Iris pigment epithelial cell (primary cell): ENCODE measurements around the gene PPP1R8.
"Not testable (repeated sequence)": the region's sequence is repeated elsewhere in the genome, so short reads cannot be mapped to it uniquely, and the experiment has no call there.

Experiments used
- DNase-seq: peaks from one replicate; pipeline ENCODE4 v3.0.0-alpha.2; 2011; ENCODE audit warnings: low read depth

Gene PPP1R8

GRCh38 chr1:27832762-27833161, 2.2 kb downstream of the PPP1R8 start:
- DNase-seq = peak; percentile 65

GRCh38 chr1:27833470-27833869, 2.9 kb downstream of the PPP1R8 start:
- DNase-seq = no peak

- no peak for DNase-seq
These were observed 4.5 kb downstream of the PPP1R8 start for GRCh38 chr1:27835046-27835445.

GRCh38 chr1:27835501-27835900, 4.9 kb downstream of the PPP1R8 start:
- DNase-seq = no peak

- DNase-seq = no peak
These were observed 19.4 kb downstream of the PPP1R8 start for GRCh38 chr1:27849951-27850350.

- DNase-seq = no peak
These were observed 24.5 kb downstream of the PPP1R8 start for GRCh38 chr1:27855085-27855484.

- DNase-seq = no peak
These were observed 26.2 kb downstream of the PPP1R8 start for GRCh38 chr1:27856561-27857343.

GRCh38 chr1:27857552-27857951, 27.0 kb downstream of the PPP1R8 start:
- not testable (repeated sequence) for DNase-seq

GRCh38 chr1:27858072-27858948, 27.7 kb downstream of the PPP1R8 start:
- DNase-seq = peak; percentile 78

GRCh38 chr1:27858949-27859576, 28.5 kb downstream of the PPP1R8 start:
- no peak for DNase-seq

- no peak for DNase-seq
These were observed 30.9 kb downstream of the PPP1R8 start for GRCh38 chr1:27861436-27861835.

- DNase-seq = no peak
These were observed 31.4 kb downstream of the PPP1R8 start for GRCh38 chr1:27862004-27862403.

- peak; percentile 99 for DNase-seq
These were observed 32.3 kb downstream of the PPP1R8 start for GRCh38 chr1:27862671-27863537.

- DNase-seq = no peak
These were observed 32.9 kb downstream of the PPP1R8 start for GRCh38 chr1:27863538-27863915.

GRCh38 chr1:27864264-27864895, 33.8 kb downstream of the PPP1R8 start:
- DNase-seq = no peak

- no peak for DNase-seq
These were observed 35.2 kb downstream of the PPP1R8 start for GRCh38 chr1:27865821-27866220.

GRCh38 chr1:27868556-27868931, 38.0 kb downstream of the PPP1R8 start:
- no peak for DNase-seq

GRCh38 chr1:27868932-27869718, 38.5 kb downstream of the PPP1R8 start:
- DNase-seq = no peak

GRCh38 chr1:27869719-27870085, 39.1 kb downstream of the PPP1R8 start:
- no peak for DNase-seq

- not testable (repeated sequence) for DNase-seq
These were observed 40.5 kb downstream of the PPP1R8 start for GRCh38 chr1:27871076-27871475.
